ENCODE data around the gene ITGA11.

GRCh38 chr15:68346979-68347378 lies 85.0 kb downstream of the ITGA11 start:
- no peak for TF ChIP-seq CTCF (conservative IDR thresholded peaks at IDR 0.05; ENCODE audit: low read length)
- TF ChIP-seq EZH2phosphoT487 (IDR thresholded peaks at IDR 0.05; ENCODE audit: borderline replicate concordance, low read depth, low read length), result no peak
